Endothelial cell of umbilical vein (primary cell): ENCODE data around the gene SLC7A11. TPM values are rescaled to one million over a fixed set of nuclear protein-coding genes. Genes with fewer than 3 reads are reported as not detected.

ENCODE experiments used
- BruUV-seq: library from RNA; stranded (reverse); fragments of 400-500 nt; replicated peaks from 2 replicates; lab custom pipeline; 2021; lab: Mats Ljungman, UMichigan
- CTCF ChIA-PET: fragments of 300-600, 350-600 bp; sonication (Branson Sonifier 250); formaldehyde crosslinking; loops from one replicate; lab custom pipeline; 2021; ENCODE audit warnings: antibody characterized with exemption, inconsistent platforms; lab: Charles Lee
- POLR2A ChIA-PET: fragments of 300-600, 350-600 bp; sonication (Branson Sonifier 250); formaldehyde crosslinking; loops from one replicate; lab custom pipeline; 2021; ENCODE audit warnings: antibody characterized with exemption, inconsistent platforms; lab: Charles Lee
- DNase-seq: peaks from one replicate; pipeline ENCODE4 v3.0.0-alpha.2; 2011; ENCODE audit warnings: low read depth, low spot score
- FAIRE-seq: peaks from 2 replicates; lab custom pipeline; 2011; peaks lifted over from hg19 to GRCh38; lab: Jason Lieb, UNC
- H2AFZ ChIP-seq: 2 replicates; pipeline ENCODE4 v1.6.0; 2012; ENCODE audit warnings: low read depth, low read length, control low read depth, inconsistent platforms
- H3K27ac ChIP-seq: 2 replicates; pipeline ENCODE4 v1.5.1; 2011; ENCODE audit warnings: low read depth, mild to moderate bottlenecking, control low read depth, low read length, moderate library complexity; ENCODE audit not compliant: insufficient read depth
- H3K27me3 ChIP-seq, 2 experiments: 2 replicates each; pipeline versions ENCODE4 v1.6.0 to v1.6.1; 2011; ENCODE audit warnings: low read length in 2 of 2, mixed read lengths in 1 of 2; ENCODE audit not compliant: control insufficient read depth in 2 of 2, insufficient read depth in 2 of 2
- H3K36me3 ChIP-seq, 2 experiments: 2 replicates in 1 of 2; 3 replicates in 1 of 2; pipeline ENCODE4 v1.5.1; 2011; ENCODE audit warnings: low read length in 2 of 2, mild to moderate bottlenecking in 1 of 2, moderate library complexity in 1 of 2; ENCODE audit not compliant: control insufficient read depth in 2 of 2, insufficient read depth in 2 of 2; ENCODE audit errors: extremely low read depth in 1 of 2
- H3K4me1 ChIP-seq: 3 replicates; pipeline ENCODE4 v1.5.1; 2011; ENCODE audit warnings: mild to moderate bottlenecking, low read length; ENCODE audit not compliant: control insufficient read depth, insufficient read depth; ENCODE audit errors: extremely low read depth
- H3K4me2 ChIP-seq: 2 replicates; pipeline ENCODE4 v1.6.1; 2011; ENCODE audit warnings: low read length, control low read depth, mixed read lengths; ENCODE audit not compliant: insufficient read depth
- H3K4me3 ChIP-seq, 3 experiments: fragments of 200-600 bp in 1 of 3; sonication (generic), shearing (Covaris generic) in 1 of 3; replicated peaks in 1 of 3; 2 replicates each; pipeline ENCODE4 v1.5.1; 2011 to 2016; ENCODE audit warnings: control low read depth in 3 of 3, low read length in 3 of 3, mild to moderate bottlenecking in 2 of 3, inconsistent platforms in 1 of 3, low read depth in 1 of 3, moderate library complexity in 1 of 3; ENCODE audit not compliant: insufficient read depth in 1 of 3
- H3K79me2 ChIP-seq: 2 replicates; pipeline ENCODE4 v1.6.0; 2012; ENCODE audit warnings: low read length, inconsistent platforms; ENCODE audit not compliant: control insufficient read depth, insufficient read depth
- H3K9ac ChIP-seq: replicated peaks from 2 replicates; pipeline ENCODE3; 2011; ENCODE audit warnings: low read length, control low read depth; ENCODE audit not compliant: insufficient read depth; ENCODE audit errors: extremely low read depth
- H3K9me1 ChIP-seq: replicated peaks from 3 replicates; pipeline ENCODE4 v1.6.0; 2011; ENCODE audit warnings: mild to moderate bottlenecking, low read length; ENCODE audit not compliant: control insufficient read depth, insufficient read depth; ENCODE audit errors: extremely low read depth
- H3K9me3 ChIP-seq: replicated peaks from 2 replicates; pipeline ENCODE4 v1.5.1; 2012; ENCODE audit warnings: low read length, inconsistent platforms; ENCODE audit not compliant: control insufficient read depth, insufficient read depth
- H4K20me1 ChIP-seq: replicated peaks from 2 replicates; pipeline ENCODE3; 2011; ENCODE audit warnings: mild to moderate bottlenecking, low read length; ENCODE audit not compliant: control insufficient read depth, insufficient read depth; ENCODE audit errors: extremely low read depth
- EZH2 ChIP-seq: IDR thresholded peaks from 2 replicates; pipeline ENCODE4 v1.6.1; 2012; ENCODE audit warnings: borderline replicate concordance, low read depth, mild to moderate bottlenecking, moderate library complexity, low read length, inconsistent platforms; ENCODE audit not compliant: severe bottlenecking
- FOS ChIP-seq: IDR thresholded peaks from 2 replicates; pipeline ENCODE4 v1.6.1; 2011; ENCODE audit warnings: mild to moderate bottlenecking, low read length, moderate library complexity, borderline replicate concordance; ENCODE audit not compliant: insufficient read depth
- GATA2 ChIP-seq: IDR thresholded peaks from 2 replicates; pipeline ENCODE4 v1.7.0; 2011; ENCODE audit warnings: low read depth, mild to moderate bottlenecking, moderate library complexity, mixed read lengths, low read length; ENCODE audit not compliant: insufficient read length, insufficient read depth
- JUN ChIP-seq: IDR thresholded peaks from 2 replicates; pipeline ENCODE4 v1.6.1; 2011; ENCODE audit warnings: borderline replicate concordance, low read depth; ENCODE audit not compliant: insufficient read length, insufficient read depth
- MYC ChIP-seq: IDR thresholded peaks from one replicate; pipeline ENCODE4 v1.6.1; 2011; ENCODE audit warnings: mild to moderate bottlenecking, low read depth, low read length
- POLR2A ChIP-seq: IDR thresholded peaks from 2 replicates; pipeline ENCODE4 v1.6.1; 2012; ENCODE audit warnings: low read depth, mild to moderate bottlenecking, control low read depth, low read length
- POLR2AphosphoS5 ChIP-seq: IDR thresholded peaks from 2 replicates; pipeline ENCODE4 v1.6.1; 2012; ENCODE audit warnings: low read depth, mild to moderate bottlenecking, control low read depth, low read length, moderate library complexity; ENCODE audit not compliant: insufficient read depth
- dilution Hi-C: fragments of 300-500 bp; cut with MboI; formaldehyde crosslinking; loops from one replicate; pipeline ENCODE4 v1.15.0; 2019; ENCODE audit warnings: low sequenced_read_pairs; ENCODE audit not compliant: extremely low pct_ligation_motif_present
- intact Hi-C: fragments of 100-400 bp; cut with micrococcal nuclease; formaldehyde crosslinking; loops from one replicate; pipeline ENCODE4 v1.10.0; 2022
- polyA plus RNA-seq, 4 experiments: library from polyadenylated mRNA; depleted of rRNA in 3 of 4; stranded (reverse) in 3 of 4; unstranded in 1 of 4; fragments of >200 nt; gene quantifications; 2 replicates each; pipeline versions ENCODE4 v1.2.1 to v1.2.3, GENCODE V29; 2011 to 2012; ENCODE audit warnings: missing spikeins in 1 of 4
- total RNA-seq: library from RNA; stranded (reverse); gene quantifications from 2 replicates; pipeline ENCODE4 v1.2.3, GENCODE V29; 2021
- TF ChIP-seq, protein P1 (sequence below), 2 donors: IDR thresholded peaks; 1 replicate in 1 of 2; 2 replicates in 1 of 2; pipeline ENCODE4 v1.5.1; 2011; ENCODE audit warnings: low read length in 2 of 2, mild to moderate bottlenecking in 2 of 2, moderate library complexity in 2 of 2, control low read depth in 1 of 2, inconsistent platforms in 1 of 2, low read depth in 1 of 2; ENCODE audit not compliant: insufficient read depth in 1 of 2; ENCODE audit errors: extremely low read depth in 1 of 2
- TF ChIP-seq, protein P2 (sequence below): IDR thresholded peaks from 2 replicates; pipeline ENCODE4 v1.6.1; 2011; ENCODE audit not compliant: insufficient read depth, insufficient read length

SLC7A11 gene
- total and polyA plus RNA-seq, 2 donors (not counting 3 experiments of a cell fraction or from before 2014, with no cell fraction given) = 28.4 to 82.7 TPM

DNA sequence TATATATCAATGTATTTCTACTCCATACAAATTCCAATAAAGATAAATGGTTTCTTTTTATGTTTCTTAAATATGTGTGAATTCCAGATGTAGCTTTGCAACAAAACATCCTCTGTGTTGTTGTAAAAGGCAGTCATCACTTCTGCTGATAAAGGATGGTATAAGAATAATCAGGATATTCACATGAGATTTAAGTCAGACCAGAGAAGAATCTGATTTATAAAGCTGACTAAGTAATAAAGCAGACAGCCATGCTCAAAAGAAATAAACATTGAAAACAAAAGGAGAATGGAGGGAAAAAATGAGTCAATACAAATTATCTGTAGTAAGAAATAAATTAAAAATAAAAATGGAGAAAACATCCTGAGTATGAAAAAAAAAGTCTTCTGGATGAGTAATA, 27.0 kb upstream of the SLC7A11 start:
- peak; percentile 11 for DNase-seq
- H2AFZ ChIP-seq = no peak overlapping the region
- no peaks in the 10 kb centered on the region for H3K36me3 ChIP-seq
- no TSS peak for BruUV-seq
- H3K9ac ChIP-seq = no peak overlapping the region
- H3K9me3 ChIP-seq = no peaks in the 10 kb centered on the region
- intact Hi-C loops = no loop called here
- no peak overlapping the region for H3K4me2 ChIP-seq
- H4K20me1 ChIP-seq = no peaks in the 10 kb centered on the region
- H3K4me3 ChIP-seq = no peak overlapping the region
- peaks cover 8% of the 10 kb centered on the region for H3K4me1 ChIP-seq
- no peaks in the 10 kb centered on the region for H3K9me1 ChIP-seq
- TF ChIP-seq FOS = no peak
- no peak for TF ChIP-seq EZH2
- no peak for TF ChIP-seq GATA2
- no peak for TF ChIP-seq JUN
- no peak for TF ChIP-seq POLR2A
- no peak for TF ChIP-seq MYC
- TF ChIP-seq, protein P1, sequence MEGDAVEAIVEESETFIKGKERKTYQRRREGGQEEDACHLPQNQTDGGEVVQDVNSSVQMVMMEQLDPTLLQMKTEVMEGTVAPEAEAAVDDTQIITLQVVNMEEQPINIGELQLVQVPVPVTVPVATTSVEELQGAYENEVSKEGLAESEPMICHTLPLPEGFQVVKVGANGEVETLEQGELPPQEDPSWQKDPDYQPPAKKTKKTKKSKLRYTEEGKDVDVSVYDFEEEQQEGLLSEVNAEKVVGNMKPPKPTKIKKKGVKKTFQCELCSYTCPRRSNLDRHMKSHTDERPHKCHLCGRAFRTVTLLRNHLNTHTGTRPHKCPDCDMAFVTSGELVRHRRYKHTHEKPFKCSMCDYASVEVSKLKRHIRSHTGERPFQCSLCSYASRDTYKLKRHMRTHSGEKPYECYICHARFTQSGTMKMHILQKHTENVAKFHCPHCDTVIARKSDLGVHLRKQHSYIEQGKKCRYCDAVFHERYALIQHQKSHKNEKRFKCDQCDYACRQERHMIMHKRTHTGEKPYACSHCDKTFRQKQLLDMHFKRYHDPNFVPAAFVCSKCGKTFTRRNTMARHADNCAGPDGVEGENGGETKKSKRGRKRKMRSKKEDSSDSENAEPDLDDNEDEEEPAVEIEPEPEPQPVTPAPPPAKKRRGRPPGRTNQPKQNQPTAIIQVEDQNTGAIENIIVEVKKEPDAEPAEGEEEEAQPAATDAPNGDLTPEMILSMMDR (IDR thresholded peaks at IDR 0.05; ENCODE audit: extremely low read depth in 1 of 2, insufficient read depth in 1 of 2, low read depth in 1 of 2, low read length in 2 of 2) = no peak
- TF ChIP-seq, protein P2, sequence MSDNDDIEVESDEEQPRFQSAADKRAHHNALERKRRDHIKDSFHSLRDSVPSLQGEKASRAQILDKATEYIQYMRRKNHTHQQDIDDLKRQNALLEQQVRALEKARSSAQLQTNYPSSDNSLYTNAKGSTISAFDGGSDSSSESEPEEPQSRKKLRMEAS = no peak
- no peak for TF ChIP-seq POLR2AphosphoS5
- H3K79me2 ChIP-seq = no peaks in the 10 kb centered on the region
- ChIA-PET CTCF (no interaction called here), POLR2A (no interaction called here)
- no peaks in the 10 kb centered on the region for H3K27me3 ChIP-seq
- H3K27ac ChIP-seq = no peak overlapping the region
- FAIRE-seq = no peak
- dilution Hi-C loops = no loop called here
